Peyer's patch (tissue), 4 donors: Measurements from ENCODE around the gene BRAF. TPM values are rescaled to one million over a fixed set of nuclear protein-coding genes. Genes with fewer than 3 reads are reported as not detected.
"Not testable (repeated sequence)": the region's sequence is repeated elsewhere in the genome, so short reads cannot be mapped to it uniquely, and the experiment has no call there.

Experiments used
- DNase-seq, 3 donors: peaks; one replicate each; pipeline ENCODE4 v3.0.0-alpha.2; 2017 to 2019
- H3K27ac ChIP-seq, 4 donors: fragments of 200-600 bp; sonication (generic); one replicate each; pipeline ENCODE4 v1.5.1; 2016 to 2019
- H3K27me3 ChIP-seq, 2 donors: fragments of 200-600 bp; sonication (generic); one replicate each; pipeline ENCODE4 v1.5.1; 2019
- H3K36me3 ChIP-seq, 3 donors: fragments of 200-600 bp; sonication (generic); one replicate each; pipeline ENCODE4 v1.5.1; 2016 to 2019
- H3K4me1 ChIP-seq, 4 donors: fragments of 200-600 bp; sonication (generic); one replicate each; pipeline ENCODE4 v1.5.1; 2016 to 2019
- H3K4me3 ChIP-seq, 4 donors: fragments of 200-600 bp; sonication (generic); 1 replicate in 3 of 4; 2 replicates in 1 of 4; pipeline ENCODE4 v1.5.1; 2016 to 2019; ENCODE audit warnings: mild to moderate bottlenecking in 1 of 4
- H3K9me3 ChIP-seq, 4 donors: fragments of 200-600 bp; sonication (generic); one replicate each; pipeline ENCODE4 v1.5.1; 2016 to 2019; ENCODE audit warnings: mild to moderate bottlenecking in 1 of 4
- CTCF ChIP-seq, 6 experiments: fragments of 450-650 bp in 4 of 6; fragments of 200-600 bp in 2 of 6; sonication (generic) in 1 of 6; IDR thresholded peaks; one replicate each; pipeline ENCODE4 v1.5.1; 2017 to 2019; ENCODE audit warnings: antibody characterized with exemption in 6 of 6, mild to moderate bottlenecking in 3 of 6, moderate library complexity in 1 of 6
- POLR2A ChIP-seq, 2 donors: fragments of 450-650 bp; IDR thresholded peaks; one replicate each; pipeline ENCODE4 v1.5.1; 2017; ENCODE audit warnings: antibody characterized with exemption in 2 of 2, mild to moderate bottlenecking in 2 of 2, moderate library complexity in 2 of 2
- total RNA-seq, 4 donors: library from RNA; depleted of rRNA; stranded (reverse); fragments of >200 nt; gene quantifications; one replicate each; pipeline ENCODE4 v1.1.0, GENCODE V29; 2016

BRAF gene
- total RNA-seq, 4 donors from 2014 or later = 26.3 to 97.4 (median 47.6) TPM

- H3K4me1 ChIP-seq = peaks cover 0 to 20% (median 8%) of the 10 kb centered on the region in 4 donors
- H3K4me3 ChIP-seq = peak within 1 kb of the TSS; percentile 79 to 98 (median 88)
- peak within 1 kb of the TSS; percentile 91 to 94 (median 92) for H3K27ac ChIP-seq
- no peaks in the 10 kb centered on the region for H3K27me3 ChIP-seq
- DNase-seq = peak; percentile 81 to 97 (median 90)
- peak in 2 of 6 experiments; percentile 10 to 21 for TF ChIP-seq CTCF (IDR thresholded peaks at IDR 0.05)
- peak; percentile 89 to 95 for TF ChIP-seq POLR2A (IDR thresholded peaks at IDR 0.05)
- H3K9me3 ChIP-seq = no peaks in the 10 kb centered on the region
- peaks cover 0 to 5% (median 0%) of the 10 kb centered on the region in 3 donors for H3K36me3 ChIP-seq
Observed at GRCh38 chr7:140696680-140697446, 227.9 kb downstream of the BRAF start, which contains the start of gene NDUFB2. Gene NDUFB2, plus strand, starts transcription at chr7:140696708. Its CDS starts 37 bp downstream, at chr7:140696745.

GRCh38 chr7:140696024-140696679, 228.6 kb downstream of the BRAF start:
- no peaks in the 10 kb centered on the region for H3K27me3 ChIP-seq
- no peak for TF ChIP-seq CTCF (IDR thresholded peaks at IDR 0.05)
- no peak for TF ChIP-seq POLR2A (IDR thresholded peaks at IDR 0.05)
- no peaks in the 10 kb centered on the region for H3K9me3 ChIP-seq

GRCh38 chr7:140695381-140695780, 229.3 kb downstream of the BRAF start:
- peaks cover 0 to 20% (median 8%) of the 10 kb centered on the region in 4 donors for H3K4me1 ChIP-seq
- H3K27me3 ChIP-seq = no peaks in the 10 kb centered on the region
- peak in 1 of 3 donors; percentile 42 for DNase-seq
- H3K9me3 ChIP-seq = no peaks in the 10 kb centered on the region
- no peak overlapping the region for H3K27ac ChIP-seq
- TF ChIP-seq POLR2A (IDR thresholded peaks at IDR 0.05) (no peak), CTCF (IDR thresholded peaks at IDR 0.05) (no peak)
- peaks cover 0 to 8% (median 0%) of the 10 kb centered on the region in 3 donors for H3K36me3 ChIP-seq
- H3K4me3 ChIP-seq = no peak overlapping the region

More at GRCh38 chr7:140696024-140696679, 228.6 kb downstream of the BRAF start:
- Histone ChIP-seq H3K27ac (peak overlapping the region; percentile 91 to 94 (median 92)), H3K4me3 (peak overlapping the region; percentile 79 to 98 (median 88)), H3K36me3 (peaks cover 0 to 8% (median 0%) of the 10 kb centered on the region in 3 donors), H3K4me1 (peaks cover 0 to 20% (median 8%) of the 10 kb centered on the region in 4 donors)
- DNase-seq = peak in 2 of 3 donors; percentile 98

GRCh38 chr7:140694592-140694991, 230.1 kb downstream of the BRAF start:
- TF ChIP-seq CTCF (IDR thresholded peaks at IDR 0.05) (no peak), POLR2A (IDR thresholded peaks at IDR 0.05) (no peak)
- Histone ChIP-seq H3K4me3 (no peak overlapping the region), H3K36me3 (peaks cover 0 to 11% (median 0%) of the 10 kb centered on the region in 3 donors), H3K9me3 (no peaks in the 10 kb centered on the region), H3K27me3 (no peaks in the 10 kb centered on the region), H3K27ac (no peak overlapping the region), H3K4me1 (peaks cover 0 to 20% (median 8%) of the 10 kb centered on the region in 4 donors)
- peak in 1 of 3 donors; percentile 36 for DNase-seq

GRCh38 chr7:140693849-140694248, 230.9 kb downstream of the BRAF start:
- Histone ChIP-seq H3K4me1 (peaks cover 0 to 20% (median 8%) of the 10 kb centered on the region in 4 donors), H3K36me3 (peaks cover 0 to 17% (median 0%) of the 10 kb centered on the region in 3 donors)
- not testable (repeated sequence) for H3K9me3 ChIP-seq, H3K27ac ChIP-seq, H3K4me3 ChIP-seq, H3K27me3 ChIP-seq
- DNase-seq = peak in 1 of 3 donors; percentile 28
